Measurements from ENCODE around the gene PREX1. TPM values are rescaled to one million over a fixed set of nuclear protein-coding genes. Genes with fewer than 3 reads are reported as not detected.

PREX1 gene
- polyA plus RNA-seq, 3 donors: 12.2 to 16.7 (median 14.1) TPM

DNA sequence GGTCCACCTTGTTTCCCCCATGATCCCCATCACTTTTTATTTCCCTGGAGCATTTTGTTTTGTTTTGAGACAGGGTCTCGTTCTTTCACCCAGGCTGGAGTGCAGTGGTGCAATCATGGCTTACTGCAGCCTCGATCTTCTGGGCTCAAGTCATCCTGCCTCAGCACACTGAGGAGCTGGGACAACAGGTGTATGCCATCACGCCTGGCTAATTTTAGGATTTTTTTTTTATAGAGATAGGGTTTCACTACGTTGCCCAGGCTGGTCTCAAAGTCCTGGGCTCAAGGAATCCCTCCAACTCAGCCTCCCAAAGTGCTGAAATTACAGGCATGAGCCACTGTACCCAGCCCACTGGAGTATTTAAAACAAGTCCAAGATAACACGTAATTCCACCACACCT is 179.9 kb downstream of the PREX1 start:
- DNase-seq (ENCODE audit: extremely low read depth in 1 of 11, low read depth in 9 of 11, low spot score in 4 of 11): no peak

DNA sequence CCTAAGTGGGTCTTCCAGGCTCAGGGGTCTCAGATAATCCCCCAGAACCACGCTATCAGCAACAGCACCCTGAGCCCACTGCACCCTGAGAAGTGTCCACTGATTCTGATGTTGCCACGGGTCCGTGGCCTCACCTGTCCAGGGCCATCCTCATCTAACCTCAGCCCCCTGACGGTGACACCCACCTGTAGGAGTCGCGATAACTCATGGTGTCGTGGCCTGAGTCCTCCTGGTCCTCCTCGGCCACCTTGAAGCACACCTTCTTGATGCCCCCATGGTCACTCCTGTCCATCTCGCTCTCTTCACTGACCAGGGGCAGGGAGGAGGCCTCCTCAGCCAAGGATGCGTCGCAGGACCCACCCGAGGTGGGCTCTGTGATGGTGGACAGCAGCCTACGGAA is 182.1 kb downstream of the PREX1 start:
- no peak for DNase-seq (ENCODE audit: extremely low read depth in 1 of 11, low read depth in 9 of 11, low spot score in 4 of 11)

DNA sequence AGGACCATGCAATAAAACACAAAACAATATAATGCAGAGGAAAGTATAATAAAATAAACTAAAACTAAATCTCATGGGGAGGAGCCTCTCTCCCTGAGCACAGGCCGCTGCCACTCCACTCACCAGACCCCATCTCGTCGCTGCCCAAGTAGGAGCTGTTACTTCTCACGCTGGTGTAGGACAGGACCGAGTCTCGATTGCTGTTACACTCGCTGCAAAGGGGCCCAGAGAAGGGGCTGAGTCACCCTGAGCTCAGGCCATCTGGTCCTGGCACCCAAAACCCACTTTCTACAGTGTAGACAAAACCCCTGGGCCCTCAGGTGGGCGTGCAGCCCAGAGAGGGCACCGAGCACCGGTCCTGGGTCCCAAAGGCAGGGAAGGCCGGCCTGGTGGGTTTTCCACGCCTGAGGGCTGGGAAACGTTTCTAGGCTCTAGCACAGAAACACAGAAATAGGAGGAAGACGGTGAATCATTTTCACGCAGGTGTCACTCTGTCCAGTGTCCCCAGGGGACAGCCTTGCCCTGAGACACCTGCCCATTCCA is 183.4 kb downstream of the PREX1 start:
- DNase-seq (ENCODE audit: extremely low read depth in 1 of 11, low read depth in 9 of 11, low spot score in 4 of 11): no peak

DNA sequence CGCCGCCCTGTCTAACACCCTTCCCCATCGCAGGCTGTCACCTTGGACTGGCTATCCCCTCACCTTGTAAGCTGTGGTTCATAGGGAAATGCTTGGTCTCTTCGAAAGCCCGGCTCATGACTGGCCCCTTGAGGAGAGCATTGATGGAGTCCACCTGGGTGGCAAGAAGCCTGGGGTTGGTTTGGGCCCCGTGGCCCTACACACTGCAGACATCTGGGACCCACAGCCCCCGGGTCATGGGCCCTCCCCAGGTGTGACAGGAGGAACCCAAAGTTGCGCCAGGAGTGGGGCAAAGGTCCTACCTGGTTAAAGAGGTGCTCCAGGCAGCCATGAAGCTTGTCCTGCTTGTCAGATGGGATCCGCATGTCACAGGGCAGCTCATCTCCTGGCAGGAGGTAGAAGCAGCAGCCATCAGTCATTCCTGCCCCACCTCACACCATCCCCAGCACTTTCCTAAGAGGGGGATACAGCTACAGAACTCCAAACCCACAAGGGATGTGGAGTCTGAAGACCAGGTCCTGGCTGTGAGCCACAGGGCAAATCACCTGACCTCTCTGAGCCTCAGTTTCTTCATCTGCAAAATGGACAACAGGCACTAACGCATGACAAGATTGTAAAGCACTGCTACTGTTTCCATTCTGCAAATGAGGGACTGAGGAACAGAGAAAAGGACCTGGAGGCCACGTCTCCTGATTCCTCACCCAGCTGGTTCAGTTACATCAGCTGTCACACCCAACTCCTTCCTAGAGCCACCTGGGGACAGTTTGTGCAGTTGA is 185.5 kb downstream of the PREX1 start:
- no peak for DNase-seq (ENCODE audit: extremely low read depth in 1 of 11, low read depth in 9 of 11, low spot score in 4 of 11)

DNA sequence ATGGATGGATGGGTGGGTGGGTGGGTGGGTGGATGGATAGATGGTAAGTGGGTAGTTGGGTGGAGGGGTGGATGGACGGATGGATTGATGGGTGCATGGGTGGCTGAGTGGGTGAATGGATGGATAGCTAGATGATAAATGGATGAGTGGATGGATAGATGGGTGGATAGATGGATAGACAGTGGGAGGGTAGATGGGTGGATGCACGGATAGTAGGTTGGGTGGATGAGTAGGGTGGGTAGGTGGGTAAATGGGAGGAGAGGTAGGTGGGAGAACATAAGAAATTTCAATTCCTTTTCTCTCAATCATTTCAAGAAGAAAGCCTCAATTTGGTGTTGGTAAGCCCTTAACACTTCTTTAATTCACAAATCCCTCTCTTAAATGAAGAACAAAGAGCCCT is 186.9 kb downstream of the PREX1 start:
- DNase-seq (ENCODE audit: extremely low read depth in 1 of 11, low read depth in 9 of 11, low spot score in 4 of 11): no peak

DNA sequence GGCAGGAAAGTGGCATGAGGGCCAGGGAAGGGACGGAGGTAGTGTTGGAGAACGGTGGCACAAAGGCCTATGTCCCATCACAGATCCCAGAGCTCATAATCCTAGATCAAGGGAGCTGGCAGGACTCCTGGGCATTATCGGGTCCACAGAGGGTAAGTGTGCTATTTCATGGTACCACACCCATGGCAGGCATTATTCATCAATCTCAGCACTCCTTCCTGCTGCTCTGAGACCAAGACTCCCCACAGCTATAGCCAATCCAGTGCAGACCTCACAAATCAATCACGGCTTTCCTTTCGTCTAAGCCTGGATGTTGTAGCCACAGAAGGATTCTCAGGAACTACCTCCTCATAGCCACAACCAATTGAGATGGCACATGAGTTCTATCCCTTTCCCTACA is 187.9 kb downstream of the PREX1 start:
- DNase-seq (ENCODE audit: extremely low read depth in 1 of 11, low read depth in 9 of 11, low spot score in 4 of 11): no peak

DNA sequence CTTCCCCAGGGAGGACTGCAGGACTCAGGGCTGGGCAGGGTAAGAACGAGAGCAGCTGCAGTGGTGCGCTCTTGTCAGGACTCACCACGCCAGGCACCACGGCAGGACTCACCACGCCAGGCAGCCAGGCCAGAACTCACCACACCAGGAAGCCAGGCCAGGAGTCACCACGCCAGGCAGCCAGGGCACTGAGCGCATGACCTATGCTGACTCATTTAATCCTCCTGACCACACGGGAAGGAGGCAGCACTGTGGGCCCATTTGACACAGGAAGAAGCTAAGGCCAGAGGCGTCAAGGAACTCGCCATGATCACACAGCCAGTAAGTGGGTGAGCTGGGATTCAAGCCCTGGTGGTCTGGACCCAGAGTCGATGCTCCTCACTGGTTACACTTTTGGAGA is 189.3 kb downstream of the PREX1 start:
- no peak for DNase-seq (ENCODE audit: extremely low read depth in 1 of 11, low read depth in 9 of 11, low spot score in 4 of 11)

DNA sequence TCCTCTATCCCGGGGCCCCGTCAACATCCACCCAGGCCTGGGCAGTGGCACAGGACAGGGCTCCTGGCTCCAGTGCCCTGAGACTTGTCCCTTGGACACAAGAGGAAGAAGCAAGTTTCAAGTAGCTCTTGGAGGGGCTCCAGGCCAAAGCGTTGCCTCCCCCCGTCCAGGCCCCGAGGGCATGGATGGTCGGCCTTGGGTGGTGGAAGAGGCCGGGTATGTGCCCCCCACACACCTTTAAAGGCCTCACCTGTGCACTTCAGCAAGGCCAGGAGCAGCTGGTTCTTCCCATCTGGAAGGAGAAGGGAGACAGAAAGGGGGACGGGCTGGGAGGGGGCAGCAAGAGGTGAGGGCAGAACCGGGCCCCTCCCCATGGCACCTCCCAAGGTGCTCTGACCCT is 190.3 kb downstream of the PREX1 start:
- DNase-seq (ENCODE audit: extremely low read depth in 1 of 11, low read depth in 9 of 11, low spot score in 4 of 11): no peak

DNA sequence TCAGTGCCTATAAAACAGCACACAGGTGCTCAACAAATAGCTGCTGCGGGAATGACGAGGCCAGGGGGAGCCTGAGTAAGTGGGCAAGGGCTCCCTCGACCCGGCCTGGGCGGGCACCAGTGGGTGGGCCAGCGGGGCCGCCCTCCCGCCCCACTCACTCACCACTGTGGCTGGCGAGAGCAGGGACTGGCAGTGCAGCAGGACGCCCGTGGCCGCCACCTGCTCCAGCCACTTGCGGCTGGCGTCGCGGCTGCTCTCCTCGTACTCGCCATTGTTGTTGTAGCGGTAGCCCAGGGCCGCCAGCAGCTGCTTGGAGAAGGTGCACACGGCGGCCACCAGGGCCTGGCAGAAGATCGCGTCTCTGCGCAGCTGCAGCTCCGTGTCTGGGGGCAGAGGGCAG is 191.5 kb downstream of the PREX1 start:
- no peak for DNase-seq (ENCODE audit: extremely low read depth in 1 of 11, low read depth in 9 of 11, low spot score in 4 of 11)

DNA sequence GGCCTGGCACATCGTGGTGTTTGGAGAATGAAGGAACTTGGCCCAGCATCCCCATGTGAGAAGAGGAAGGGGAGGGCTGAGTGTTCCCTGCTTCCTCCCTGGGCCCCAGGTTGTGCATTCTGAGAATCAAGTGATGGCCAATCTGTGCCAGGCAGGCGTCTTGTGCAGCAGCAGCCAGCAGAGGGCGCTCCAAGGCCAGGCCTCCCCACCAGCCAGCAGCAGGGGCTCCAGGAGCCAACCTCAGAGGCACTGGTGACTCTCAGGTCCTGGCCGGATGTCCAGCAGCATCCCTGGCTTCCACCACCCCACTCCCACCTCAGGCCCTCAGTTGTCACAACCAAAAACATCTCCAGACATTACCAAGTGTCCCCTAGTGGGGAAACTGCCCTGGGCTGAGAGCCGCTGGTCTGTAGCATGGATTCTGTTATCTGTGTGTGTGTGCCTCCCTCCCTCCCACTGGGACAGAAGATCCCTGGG is 192.0 kb downstream of the PREX1 start:
- DNase-seq (ENCODE audit: extremely low read depth in 1 of 11, low read depth in 9 of 11, low spot score in 4 of 11): peak in 6 of 11 donors; percentile 11 to 47 (median 28)

DNA sequence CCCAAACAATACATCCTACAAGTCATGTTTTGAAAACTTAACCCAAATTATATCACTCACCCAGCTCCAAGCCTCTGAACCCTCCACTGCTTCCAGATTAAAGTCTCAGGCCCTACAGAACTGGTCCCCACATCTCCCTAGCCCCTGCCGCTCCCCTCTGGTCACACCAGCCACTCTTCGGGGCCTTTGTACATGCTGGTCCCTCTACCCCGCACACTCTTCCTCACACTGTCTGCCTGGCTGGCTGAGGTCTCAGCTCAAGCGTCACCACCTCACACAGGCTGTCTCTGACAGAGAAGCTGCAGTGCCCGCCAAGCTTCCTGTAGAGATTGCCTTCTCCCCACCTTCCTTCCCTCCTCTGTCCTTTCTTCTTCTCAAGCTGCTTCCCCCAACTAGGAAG is 192.4 kb downstream of the PREX1 start:
- DNase-seq (ENCODE audit: extremely low read depth in 1 of 11, low read depth in 9 of 11, low spot score in 4 of 11): no peak

DNA sequence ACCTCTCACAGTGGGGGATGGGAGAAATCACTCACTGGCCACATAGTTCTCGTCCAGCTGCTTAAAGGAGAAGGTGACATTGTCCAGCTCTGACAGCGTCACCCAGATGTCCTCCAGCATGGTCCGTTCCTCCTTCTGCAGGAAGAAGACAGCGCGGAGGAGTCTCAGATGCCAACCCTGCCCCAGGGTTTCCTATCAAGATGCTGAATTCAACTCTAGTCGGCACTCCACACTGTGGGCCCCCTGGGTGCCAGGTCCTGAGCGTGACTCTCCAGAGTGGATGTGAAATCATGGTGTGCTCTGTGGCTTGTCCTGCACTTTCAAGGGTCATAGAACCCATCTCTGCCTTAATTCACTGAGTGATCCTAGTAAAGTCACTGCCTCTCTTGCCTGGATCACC is 193.2 kb downstream of the PREX1 start:
- DNase-seq (ENCODE audit: extremely low read depth in 1 of 11, low read depth in 9 of 11, low spot score in 4 of 11): no peak

DNA sequence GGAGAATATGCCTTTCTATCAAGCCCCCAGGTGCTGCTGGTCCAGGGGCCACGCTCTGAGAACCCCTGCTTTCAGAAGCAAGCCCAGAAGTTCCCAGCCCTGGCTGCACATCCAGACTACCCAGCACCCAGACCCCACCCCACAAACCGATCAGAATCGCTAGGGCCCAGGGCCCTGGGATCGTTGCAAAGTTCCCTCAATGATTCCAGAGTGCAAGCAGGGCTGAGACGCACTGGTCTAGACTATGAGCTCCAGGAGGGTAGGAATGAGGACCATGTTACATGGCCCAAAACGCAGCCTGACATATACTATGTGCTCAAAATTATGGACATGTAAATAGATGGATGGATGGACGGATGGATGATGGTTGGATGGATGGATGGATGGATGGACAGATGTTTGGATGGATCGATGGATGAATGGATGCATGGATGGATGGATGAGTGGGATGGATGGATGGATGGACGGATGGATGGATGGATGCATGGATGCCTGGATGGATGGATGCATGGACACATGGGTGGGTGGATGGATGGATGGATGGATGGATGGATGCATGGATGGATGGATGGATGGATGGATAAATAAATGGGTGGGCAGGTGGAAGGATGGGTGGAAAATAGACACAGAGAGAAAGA is 194.1 kb downstream of the PREX1 start:
- DNase-seq (ENCODE audit: extremely low read depth in 1 of 11, low read depth in 9 of 11, low spot score in 4 of 11): no peak

DNA sequence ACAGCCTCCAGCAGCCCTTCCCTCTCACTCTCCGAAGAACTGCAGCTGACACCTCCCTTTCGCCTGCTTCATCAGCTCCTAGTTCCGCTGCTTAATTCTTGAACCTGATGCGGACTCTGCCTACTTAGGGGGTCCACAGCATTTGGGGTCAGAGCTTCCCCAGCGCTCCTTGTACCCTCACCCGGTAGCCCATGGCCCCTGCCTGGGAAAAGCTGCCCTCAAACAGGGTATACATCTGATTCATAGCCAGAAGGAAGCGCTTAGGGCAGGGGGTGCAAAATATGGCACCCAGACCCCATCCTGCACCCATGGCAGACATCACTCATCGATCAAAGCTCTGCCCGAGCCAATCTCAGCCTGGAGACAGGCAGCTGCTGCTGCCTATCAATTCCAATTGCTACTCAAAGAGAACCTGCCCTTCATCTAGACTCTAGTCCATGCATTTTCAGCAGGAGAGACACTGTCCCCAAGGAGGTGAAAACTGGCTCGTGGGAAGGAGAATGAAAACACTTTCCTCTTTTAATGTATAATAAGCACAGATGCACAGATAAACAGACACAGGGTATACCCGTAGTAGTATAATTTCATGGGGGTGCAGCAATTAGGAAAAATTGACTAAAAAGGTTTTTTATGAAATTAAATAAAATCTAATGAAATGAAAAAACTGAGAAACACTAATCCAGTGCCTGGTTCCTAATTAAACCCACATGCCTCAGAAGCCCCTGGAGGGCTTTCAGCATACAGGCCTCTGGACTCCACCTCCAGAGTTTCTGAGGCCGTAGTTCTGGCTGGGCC is 194.8 kb downstream of the PREX1 start:
- DNase-seq (ENCODE audit: extremely low read depth in 1 of 11, low read depth in 9 of 11, low spot score in 4 of 11): no peak

DNA sequence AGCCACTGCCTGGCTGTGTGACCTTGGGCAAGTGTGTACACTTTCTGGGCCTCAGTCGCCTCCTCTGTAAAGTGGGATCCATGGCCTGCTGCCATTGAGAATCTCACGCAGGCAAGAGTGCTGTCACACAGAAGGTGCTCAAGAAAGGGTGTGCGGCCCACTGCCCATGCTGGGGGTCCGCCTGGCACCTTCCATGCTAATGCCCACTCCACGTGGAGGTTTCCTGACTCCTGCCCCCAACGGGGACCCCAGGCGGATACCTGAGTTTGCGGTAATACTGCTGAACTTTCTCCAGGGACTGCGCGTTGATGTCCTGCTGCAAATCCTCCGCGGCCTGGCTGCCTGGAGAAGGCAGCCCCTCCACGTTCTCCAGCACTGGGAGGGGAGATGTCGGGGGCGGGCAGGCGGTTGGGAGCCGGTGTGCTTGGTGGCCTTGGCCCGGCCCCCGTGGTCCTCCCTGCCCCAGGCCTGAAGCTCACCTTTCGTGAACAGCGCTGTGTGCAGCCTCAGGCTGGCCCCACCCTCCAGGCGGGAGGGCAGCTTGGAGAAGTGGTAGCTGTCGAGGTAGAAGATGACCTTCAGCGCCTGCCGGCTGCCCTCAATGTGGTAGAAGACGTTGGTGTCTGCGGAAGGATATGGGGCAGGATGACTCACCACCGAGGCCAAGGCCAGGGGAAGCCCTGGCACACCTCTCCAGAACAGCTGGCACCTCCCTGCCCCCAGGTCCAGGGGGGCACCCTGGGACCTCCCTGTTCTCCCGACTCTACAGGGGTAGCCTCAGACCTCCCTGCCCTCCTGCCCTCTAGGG is 195.6 kb downstream of the PREX1 start:
- DNase-seq (ENCODE audit: extremely low read depth in 1 of 11, low read depth in 9 of 11, low spot score in 4 of 11): no peak

DNA sequence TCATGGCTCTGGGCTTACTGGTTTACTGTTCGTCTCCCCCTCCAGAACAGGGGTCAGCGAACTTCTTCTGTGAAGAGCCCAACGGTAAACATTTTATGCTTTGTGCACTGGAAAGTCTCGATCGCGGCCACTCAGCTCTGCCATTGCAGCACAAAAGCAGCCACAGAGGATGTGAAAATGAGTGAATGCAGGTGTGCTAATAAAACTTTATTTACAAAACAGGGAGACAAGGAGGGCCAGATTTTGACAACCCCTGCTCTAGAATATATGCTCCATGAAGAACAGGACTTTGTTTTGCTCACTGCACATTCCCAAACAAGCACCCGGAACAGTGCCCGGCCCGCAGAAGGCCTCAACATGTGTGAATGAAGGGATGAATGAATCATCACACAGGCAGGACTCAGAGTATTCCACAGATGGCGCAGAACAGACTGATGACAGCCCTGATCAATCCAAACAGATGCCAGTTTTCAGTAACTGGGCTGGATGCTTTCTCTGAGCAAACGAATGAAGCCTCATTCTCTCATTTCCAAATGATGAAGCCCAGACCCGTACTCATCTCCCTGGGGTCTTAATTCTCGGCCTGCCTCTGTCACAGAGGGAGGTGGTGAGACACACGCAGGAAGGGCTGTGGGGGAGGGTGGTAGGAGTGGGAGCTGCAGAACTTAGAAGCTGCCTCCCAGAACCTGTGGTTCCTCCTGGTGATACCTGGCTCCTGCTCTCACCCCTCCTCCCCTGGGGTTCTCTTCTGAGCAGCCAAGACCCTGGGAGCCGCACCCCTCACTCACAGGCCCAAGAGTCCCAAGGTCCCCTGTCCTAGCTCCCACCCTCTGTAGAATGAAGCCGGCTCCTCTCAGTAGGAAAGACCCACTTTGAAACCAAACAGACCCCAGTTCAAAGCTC is 196.4 kb downstream of the PREX1 start:
- DNase-seq (ENCODE audit: extremely low read depth in 1 of 11, low read depth in 9 of 11, low spot score in 4 of 11): no peak

DNA sequence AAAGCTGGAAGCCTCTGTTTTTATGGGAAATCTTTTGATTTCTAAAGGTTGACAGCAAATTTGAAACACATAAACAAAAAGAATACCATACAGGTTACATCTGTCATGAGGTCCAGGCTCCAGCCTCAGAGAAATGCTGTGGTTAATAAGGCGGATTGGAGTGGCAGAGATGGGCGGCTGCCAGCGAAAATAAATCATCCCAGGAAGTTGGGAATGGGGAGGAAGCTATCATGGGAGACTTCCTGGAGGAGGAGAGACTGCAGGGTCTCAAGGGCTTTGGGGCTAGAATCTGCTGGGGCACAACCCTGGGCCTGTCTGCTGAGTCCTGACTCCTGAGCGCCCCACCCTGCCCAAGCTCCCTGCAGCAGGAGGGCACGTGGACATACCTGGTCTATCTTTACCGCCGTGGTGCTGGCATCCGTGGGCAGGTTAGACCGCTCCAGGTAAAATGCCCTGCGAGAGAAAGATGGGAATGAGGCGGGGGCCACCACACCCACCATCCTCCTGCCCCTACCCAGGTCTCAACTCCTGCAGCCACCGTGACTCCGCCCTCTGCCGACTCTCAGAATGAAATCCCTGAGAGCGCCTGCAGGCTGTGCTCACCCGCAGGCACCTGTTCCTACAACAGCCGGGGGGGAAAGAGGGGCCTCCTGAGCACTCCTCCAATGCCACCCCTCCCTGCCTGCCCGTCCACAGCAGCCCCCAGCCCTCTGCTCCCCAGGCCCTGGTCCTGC is 197.3 kb downstream of the PREX1 start:
- no peak for DNase-seq (ENCODE audit: extremely low read depth in 1 of 11, low read depth in 9 of 11, low spot score in 4 of 11)
